GM21381 (cell line): ENCODE measurements around the gene TENT4B.
A peak's percentile ranks its signal among the peaks of the same experiment; 100 is the strongest.

Source experiments
- ATAC-seq: cut with Tn5 transposase; IDR thresholded peaks from one replicate; pipeline ENCODE4 v1.9.1; 2021; ENCODE audit warnings: mild to moderate bottlenecking, moderate library complexity; ENCODE audit not compliant: unreplicated experiment

The TENT4B gene

GRCh38 chr16:50192386-50193050 is 39.4 kb downstream of the TENT4B start:
- ATAC-seq: no peak

GRCh38 chr16:50193594-50193993 is 40.5 kb downstream of the TENT4B start:
- no peak for ATAC-seq

GRCh38 chr16:50195276-50195675 is 42.2 kb downstream of the TENT4B start:
- no peak for ATAC-seq

GRCh38 chr16:50195756-50196155 is 42.6 kb downstream of the TENT4B start:
- ATAC-seq: no peak

GRCh38 chr16:50197582-50197981 is 44.5 kb downstream of the TENT4B start:
- no peak for ATAC-seq

- ATAC-seq: no peak
These were observed 45.8 kb downstream of the TENT4B start for GRCh38 chr16:50198802-50199403.

GRCh38 chr16:50201787-50202186 is 48.7 kb downstream of the TENT4B start:
- ATAC-seq: no peak

- ATAC-seq: no peak
These were observed 50.0 kb downstream of the TENT4B start for GRCh38 chr16:50202926-50203624.

GRCh38 chr16:50203681-50204080 is 50.6 kb downstream of the TENT4B start:
- no peak for ATAC-seq

GRCh38 chr16:50204453-50205108 is 51.5 kb downstream of the TENT4B start:
- ATAC-seq: no peak

- ATAC-seq: no peak
These were observed 54.5 kb downstream of the TENT4B start for GRCh38 chr16:50207652-50208051.

- ATAC-seq: no peak
These were observed 55.4 kb downstream of the TENT4B start for GRCh38 chr16:50208460-50208931.

- ATAC-seq: no peak
These were observed 56.6 kb downstream of the TENT4B start for GRCh38 chr16:50209546-50210265.

- peak; percentile 95 for ATAC-seq
These were observed 57.3 kb downstream of the TENT4B start for GRCh38 chr16:50210266-50211038.

GRCh38 chr16:50213939-50214519 is 60.9 kb downstream of the TENT4B start:
- ATAC-seq: no peak

GRCh38 chr16:50215680-50216079 is 62.6 kb downstream of the TENT4B start:
- ATAC-seq: no peak

- no peak for ATAC-seq
These were observed 63.1 kb downstream of the TENT4B start for GRCh38 chr16:50216231-50216630.

GRCh38 chr16:50219402-50219975 is 66.4 kb downstream of the TENT4B start:
- ATAC-seq: no peak

- no peak for ATAC-seq
These were observed 71.2 kb downstream of the TENT4B start for GRCh38 chr16:50224286-50224685.
